BLaER1 treated with 17β-estradiol and CSF1 and Interleukin-3, amounts not matched to agents 10 nM and 100 nM (cell line): ENCODE data around the gene LRRC53.

ENCODE experiments used
- H3K27ac ChIP-seq, 11 experiments: shearing (Covaris generic); formaldehyde crosslinking; 2 replicates each; pipeline ENCODE4 v1.8.1; 2022
- H3K27me3 ChIP-seq, 11 experiments: shearing (Covaris generic); formaldehyde crosslinking; 2 replicates each; pipeline ENCODE4 v1.8.1; 2022
- H3K36me3 ChIP-seq, 11 experiments: shearing (Covaris generic); formaldehyde crosslinking; 2 replicates each; pipeline ENCODE4 v1.8.1; 2022
- H3K4me1 ChIP-seq, 10 experiments: shearing (Covaris generic); formaldehyde crosslinking; 2 replicates each; pipeline ENCODE4 v1.8.1; 2022
- H3K4me2 ChIP-seq, 11 experiments: shearing (Covaris generic); formaldehyde crosslinking; 2 replicates each; pipeline ENCODE4 v1.8.1; 2022
- H3K4me3 ChIP-seq, 10 experiments: shearing (Covaris generic); formaldehyde crosslinking; 2 replicates each; pipeline ENCODE4 v1.8.1; 2022
- H3K9ac ChIP-seq, 11 experiments: shearing (Covaris generic); formaldehyde crosslinking; 2 replicates each; pipeline ENCODE4 v1.8.1; 2022
- H3K9me3 ChIP-seq, 11 experiments: shearing (Covaris generic); formaldehyde crosslinking; replicated peaks in 1 of 11; 2 replicates each; pipeline ENCODE4 v1.8.1; 2022
- H4K20me1 ChIP-seq, 11 experiments: shearing (Covaris generic); formaldehyde crosslinking; 2 replicates each; pipeline ENCODE4 v1.8.1; 2022
- Cebpa-rat ChIP-seq, 11 experiments: shearing (Covaris generic); IDR thresholded peaks; 2 replicates each; pipeline ENCODE4 v1.8.1; 2022

Gene LRRC53

DNA sequence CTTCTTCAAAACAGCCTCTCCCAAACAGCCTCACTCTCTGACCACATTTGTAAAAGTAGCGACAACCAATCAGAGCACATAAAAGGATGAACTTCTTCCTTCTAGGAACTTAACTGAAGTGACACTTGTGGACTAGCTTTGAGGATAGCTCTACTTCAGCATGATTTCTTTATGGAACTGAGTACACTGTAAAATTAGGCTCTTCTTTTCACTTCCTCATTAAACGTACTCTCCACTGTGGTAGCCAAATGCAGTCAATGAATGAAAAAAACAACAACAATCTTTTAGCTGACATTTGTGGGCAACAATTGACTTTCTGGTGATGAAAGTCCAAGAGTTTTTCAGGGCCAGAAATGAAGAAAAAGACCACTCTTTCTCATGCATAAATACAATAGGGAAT, 9.6 kb downstream of the LRRC53 start:
- Histone ChIP-seq H3K9me3 (no peaks in the 10 kb centered on the region), H3K27me3 (no peaks in the 10 kb centered on the region), H3K9ac (no peak overlapping the region), H3K36me3 (no peaks in the 10 kb centered on the region), H3K4me1 (no peaks in the 10 kb centered on the region), H3K4me2 (no peak overlapping the region), H3K4me3 (no peak overlapping the region), H3K27ac (no peak overlapping the region), H4K20me1 (no peaks in the 10 kb centered on the region; a peak in 2 of 22 replicates)
- TF ChIP-seq Cebpa-rat (IDR thresholded peaks at IDR 0.05) = no peak

DNA sequence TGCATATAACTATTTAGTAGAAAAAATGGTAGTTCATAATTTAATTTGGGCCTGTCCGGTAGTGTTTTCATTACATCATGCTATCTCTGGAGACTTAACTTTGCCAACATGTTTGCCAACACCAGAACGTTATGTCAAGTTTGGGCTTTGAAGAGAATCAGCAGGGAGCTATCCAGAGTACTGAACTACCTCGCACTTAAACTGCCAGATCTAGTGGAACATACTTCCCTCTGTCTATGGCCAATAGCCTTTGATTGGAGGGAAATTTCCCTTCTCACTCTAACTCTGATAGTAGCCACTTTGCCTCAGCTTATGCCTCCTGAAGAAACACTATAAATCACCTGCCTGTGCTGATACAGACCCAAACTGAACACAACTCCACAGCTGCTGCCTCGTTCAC, 10.0 kb downstream of the LRRC53 start:
- H3K9me3 ChIP-seq = no peaks in the 10 kb centered on the region
- H3K9ac ChIP-seq = no peak overlapping the region
- no peak overlapping the region for H3K4me2 ChIP-seq
- no peaks in the 10 kb centered on the region for H3K36me3 ChIP-seq
- no peaks in the 10 kb centered on the region for H3K4me1 ChIP-seq
- no peak overlapping the region for H3K27ac ChIP-seq
- H3K4me3 ChIP-seq = no peak overlapping the region
- no peaks in the 10 kb centered on the region; a peak in 2 of 22 replicates for H4K20me1 ChIP-seq
- no peak for TF ChIP-seq Cebpa-rat (IDR thresholded peaks at IDR 0.05)
- no peaks in the 10 kb centered on the region for H3K27me3 ChIP-seq

DNA sequence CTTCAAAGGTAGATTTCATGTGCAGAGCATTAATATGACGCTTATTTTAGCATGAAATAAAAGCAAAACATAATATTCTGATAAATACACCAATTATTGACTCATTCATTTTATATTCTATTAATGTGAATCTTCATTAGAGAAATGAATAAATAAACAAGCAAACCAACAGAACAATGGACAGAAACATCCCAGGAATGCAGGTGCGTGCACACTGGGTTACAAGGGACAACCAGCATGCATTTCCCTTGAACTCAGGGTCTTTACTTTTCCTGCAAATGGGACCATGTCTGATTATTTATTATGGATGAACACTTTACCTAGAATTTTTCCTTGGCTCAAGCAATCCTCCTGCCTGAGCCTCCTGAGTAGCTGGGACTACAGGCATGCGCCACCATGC, 13.5 kb downstream of the LRRC53 start:
- H3K27me3 ChIP-seq = no peaks in the 10 kb centered on the region
- no peaks in the 10 kb centered on the region for H3K36me3 ChIP-seq
- no peak overlapping the region for H3K4me3 ChIP-seq
- H3K27ac ChIP-seq = no peak overlapping the region
- H3K4me2 ChIP-seq = no peak overlapping the region
- H3K9ac ChIP-seq = no peak overlapping the region
- H3K4me1 ChIP-seq = no peaks in the 10 kb centered on the region
- no peaks in the 10 kb centered on the region for H4K20me1 ChIP-seq
- no peaks in the 10 kb centered on the region for H3K9me3 ChIP-seq
- no peak for TF ChIP-seq Cebpa-rat (IDR thresholded peaks at IDR 0.05)

DNA sequence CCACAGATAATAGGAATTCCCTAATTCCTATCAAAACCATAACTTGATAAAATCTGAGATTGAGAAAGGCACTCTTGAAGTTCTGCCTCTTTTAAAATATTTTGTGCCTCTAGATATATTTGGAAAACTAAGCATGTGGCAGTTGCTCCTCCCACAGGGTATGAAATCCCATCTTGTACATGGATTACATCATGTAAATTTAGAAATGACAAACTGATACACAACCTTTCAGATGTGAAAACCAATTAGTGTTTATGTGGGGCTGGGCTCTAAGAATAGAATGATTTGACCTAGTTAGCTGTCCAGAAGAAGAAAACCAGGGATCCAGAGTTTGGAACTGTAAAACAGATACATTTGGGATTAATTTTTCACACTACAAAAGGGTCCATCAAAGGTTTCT, 15.7 kb downstream of the LRRC53 start:
- Histone ChIP-seq H3K4me3 (no peak overlapping the region), H4K20me1 (no peaks in the 10 kb centered on the region), H3K27ac (no peak overlapping the region), H3K27me3 (no peaks in the 10 kb centered on the region), H3K36me3 (no peaks in the 10 kb centered on the region), H3K9me3 (no peaks in the 10 kb centered on the region), H3K4me1 (no peaks in the 10 kb centered on the region), H3K4me2 (no peak overlapping the region), H3K9ac (no peak overlapping the region)
- no peak for TF ChIP-seq Cebpa-rat (IDR thresholded peaks at IDR 0.05)

DNA sequence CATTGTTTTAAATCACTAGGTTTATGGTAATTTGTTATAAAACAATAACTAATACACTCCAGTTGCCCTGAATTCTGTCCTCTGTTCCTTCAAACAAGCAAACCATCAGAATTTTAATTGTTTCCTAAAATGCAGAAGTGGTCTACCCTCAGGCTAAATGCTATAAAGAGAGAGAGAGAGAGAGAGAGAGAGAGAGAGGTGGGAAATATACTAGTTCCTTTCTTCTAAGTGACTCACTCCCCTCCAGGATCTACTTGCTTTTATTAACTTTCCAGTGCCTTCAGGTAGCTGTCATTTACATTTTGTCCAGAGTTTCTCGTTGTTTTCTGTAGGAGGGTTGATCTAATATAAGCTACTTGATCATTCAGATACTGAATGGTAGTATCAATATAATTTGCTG, 26.4 kb downstream of the LRRC53 start:
- H3K4me3 ChIP-seq = no peak overlapping the region
- no peak overlapping the region for H3K4me2 ChIP-seq
- H3K27me3 ChIP-seq = no peaks in the 10 kb centered on the region
- no peaks in the 10 kb centered on the region for H4K20me1 ChIP-seq
- TF ChIP-seq Cebpa-rat (IDR thresholded peaks at IDR 0.05) = no peak
- peaks cover 0 to 5% (median 0%) of the 10 kb centered on the region in 10 experiments; a peak in 2 of 20 replicates for H3K4me1 ChIP-seq
- H3K36me3 ChIP-seq = no peaks in the 10 kb centered on the region
- H3K27ac ChIP-seq = no peak overlapping the region
- no peak overlapping the region for H3K9ac ChIP-seq
- H3K9me3 ChIP-seq = no peaks in the 10 kb centered on the region

DNA sequence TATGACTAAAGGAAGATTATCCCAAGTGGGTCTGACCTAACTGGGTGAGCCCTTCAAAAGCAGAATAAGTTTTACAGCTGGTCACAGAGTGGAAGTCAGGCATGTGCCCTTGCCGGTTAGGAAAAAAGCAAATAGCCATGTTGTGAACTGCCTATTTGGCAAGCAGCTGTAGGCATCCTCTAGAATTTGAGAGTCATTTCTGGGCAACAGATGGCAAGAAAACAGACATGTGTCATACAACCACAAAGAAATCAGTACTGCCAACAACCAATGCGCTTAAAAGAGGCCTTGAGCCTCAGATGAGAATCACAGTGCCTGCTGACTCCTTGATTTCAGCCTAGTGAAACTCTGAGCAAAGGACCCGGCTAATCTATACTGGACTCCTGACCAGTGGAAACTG, 26.8 kb downstream of the LRRC53 start:
- Histone ChIP-seq H3K36me3 (no peaks in the 10 kb centered on the region), H3K4me3 (no peak overlapping the region), H3K9ac (no peak overlapping the region), H3K9me3 (no peaks in the 10 kb centered on the region), H3K4me1 (peaks cover 0 to 5% (median 0%) of the 10 kb centered on the region in 10 experiments; a peak in 2 of 20 replicates), H3K27me3 (no peaks in the 10 kb centered on the region), H3K27ac (no peak overlapping the region), H4K20me1 (no peaks in the 10 kb centered on the region), H3K4me2 (no peak overlapping the region)
- no peak for TF ChIP-seq Cebpa-rat (IDR thresholded peaks at IDR 0.05)

DNA sequence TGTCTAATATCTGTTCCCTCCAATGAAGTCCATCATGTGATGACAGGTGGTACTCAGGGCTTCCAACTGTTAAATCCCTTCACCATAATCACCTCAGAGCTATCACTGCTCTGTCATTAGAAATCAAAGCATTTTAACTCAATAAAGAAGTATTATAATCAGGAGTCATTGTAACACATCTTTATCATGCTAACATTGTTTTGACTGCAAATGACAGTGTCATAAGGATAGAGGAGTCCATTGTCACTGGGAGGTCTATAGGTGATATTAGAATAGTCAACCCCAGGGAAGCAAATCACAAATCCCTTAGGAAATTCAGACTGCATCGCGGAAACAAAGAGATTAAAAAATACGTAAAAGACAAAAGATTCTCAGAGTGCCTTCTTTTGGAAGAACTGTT, 30.8 kb downstream of the LRRC53 start:
- no peaks in the 10 kb centered on the region for H4K20me1 ChIP-seq
- H3K27ac ChIP-seq = no peak overlapping the region
- TF ChIP-seq Cebpa-rat (IDR thresholded peaks at IDR 0.05) = no peak

DNA sequence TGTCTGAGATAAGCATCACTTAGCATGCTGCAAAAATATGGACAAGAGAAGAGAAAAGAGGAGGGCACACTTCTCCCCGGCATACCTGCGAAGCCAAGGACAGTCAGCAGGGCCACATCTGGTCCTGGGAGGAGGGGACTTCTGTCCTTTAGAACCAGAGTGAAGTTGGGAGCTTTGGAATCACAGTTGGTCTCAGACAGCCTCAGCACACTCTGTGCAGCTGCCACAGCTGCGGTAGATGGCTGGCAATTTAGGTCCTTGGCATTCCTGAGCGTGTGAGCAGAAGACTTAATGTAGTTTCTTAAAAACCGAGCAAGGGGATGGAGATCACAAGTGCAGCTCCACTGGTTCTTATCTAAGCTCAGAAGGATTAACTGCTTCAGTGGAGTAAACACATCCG, 32.3 kb downstream of the LRRC53 start:
- no peak overlapping the region for H3K4me3 ChIP-seq
- H4K20me1 ChIP-seq = no peaks in the 10 kb centered on the region
- no peaks in the 10 kb centered on the region for H3K9me3 ChIP-seq
- no peaks in the 10 kb centered on the region for H3K4me1 ChIP-seq
- H3K36me3 ChIP-seq = no peaks in the 10 kb centered on the region
- no peak for TF ChIP-seq Cebpa-rat (IDR thresholded peaks at IDR 0.05)
- no peak overlapping the region for H3K9ac ChIP-seq
- H3K27ac ChIP-seq = no peak overlapping the region
- no peaks in the 10 kb centered on the region for H3K27me3 ChIP-seq
- no peak overlapping the region for H3K4me2 ChIP-seq

More for the DNA sequence above, 30.8 kb downstream of the LRRC53 start:
- no peak overlapping the region for H3K9ac ChIP-seq
- H3K4me3 ChIP-seq = no peak overlapping the region
- H3K4me2 ChIP-seq = no peak overlapping the region
- no peaks in the 10 kb centered on the region for H3K27me3 ChIP-seq
- H3K36me3 ChIP-seq = no peaks in the 10 kb centered on the region
- no peaks in the 10 kb centered on the region for H3K9me3 ChIP-seq
- peaks cover 0 to 5% (median 0%) of the 10 kb centered on the region in 10 experiments; a peak in 2 of 20 replicates for H3K4me1 ChIP-seq

DNA sequence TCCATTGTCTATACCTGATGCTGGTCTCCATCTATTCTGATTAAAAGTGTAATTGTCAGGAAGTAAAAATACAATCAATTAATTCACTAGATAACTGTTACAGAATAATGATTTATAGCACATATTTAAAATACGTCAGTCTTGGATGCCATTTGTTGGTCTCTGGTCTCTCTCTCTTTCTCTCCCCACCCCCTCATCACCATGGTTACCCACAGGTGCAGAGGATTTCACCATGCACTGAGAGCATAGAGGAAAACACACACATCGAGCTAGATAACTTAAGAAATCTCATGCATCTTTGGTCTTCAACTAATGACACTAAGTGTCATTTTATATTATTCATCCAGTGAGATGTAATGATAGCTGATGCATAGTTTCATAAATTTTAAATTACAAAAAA, 33.4 kb downstream of the LRRC53 start:
- no peaks in the 10 kb centered on the region for H4K20me1 ChIP-seq
- H3K4me2 ChIP-seq = no peak overlapping the region
- H3K4me1 ChIP-seq = no peaks in the 10 kb centered on the region
- H3K4me3 ChIP-seq = no peak overlapping the region
- TF ChIP-seq Cebpa-rat (IDR thresholded peaks at IDR 0.05) = no peak
- no peak overlapping the region for H3K9ac ChIP-seq
- H3K27ac ChIP-seq = no peak overlapping the region
- no peaks in the 10 kb centered on the region for H3K36me3 ChIP-seq
- H3K9me3 ChIP-seq = no peaks in the 10 kb centered on the region
- H3K27me3 ChIP-seq = no peaks in the 10 kb centered on the region

DNA sequence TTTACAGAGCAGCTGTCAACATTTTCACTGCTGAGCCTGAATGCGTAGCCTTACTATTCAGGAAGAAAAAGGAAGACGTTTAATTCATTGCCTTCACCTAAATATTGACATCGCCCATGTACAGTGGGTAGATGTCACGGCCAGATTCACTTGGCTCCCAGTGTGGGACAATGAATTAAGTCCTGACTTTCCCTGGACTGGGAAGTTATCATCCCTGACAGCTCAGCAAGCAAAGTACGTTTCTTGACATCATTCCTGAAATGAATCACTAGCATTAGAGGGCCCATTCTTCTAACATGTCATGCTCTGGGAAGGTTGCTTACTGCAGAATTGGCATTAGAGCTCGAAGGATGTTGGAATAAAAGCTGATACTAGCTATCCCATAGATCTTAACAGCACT, 37.8 kb downstream of the LRRC53 start:
- Histone ChIP-seq H3K4me1 (no peaks in the 10 kb centered on the region), H4K20me1 (no peaks in the 10 kb centered on the region), H3K9me3 (no peaks in the 10 kb centered on the region), H3K36me3 (no peaks in the 10 kb centered on the region), H3K9ac (no peak overlapping the region), H3K27ac (no peak overlapping the region), H3K27me3 (no peaks in the 10 kb centered on the region), H3K4me2 (no peak overlapping the region), H3K4me3 (no peak overlapping the region)
- no peak for TF ChIP-seq Cebpa-rat (IDR thresholded peaks at IDR 0.05)

DNA sequence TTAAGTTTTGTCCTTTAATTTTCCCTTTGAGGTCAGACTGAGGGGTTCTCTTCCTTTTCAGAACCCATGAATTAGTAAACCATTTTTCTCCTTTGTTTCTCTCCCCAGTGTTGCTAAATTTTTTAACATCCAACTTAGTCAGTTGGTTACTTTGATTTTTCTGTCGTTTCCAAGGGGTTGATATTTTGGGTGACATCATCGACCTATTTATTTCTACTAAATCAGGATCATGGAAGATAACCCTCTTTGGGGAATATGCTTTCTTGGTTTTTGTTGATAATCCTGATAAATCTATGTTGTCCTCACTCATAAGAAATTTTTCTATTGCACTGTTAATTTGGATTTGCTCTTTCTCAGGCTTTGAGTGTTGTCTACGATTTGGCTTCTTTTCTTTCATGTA, 40.9 kb downstream of the LRRC53 start:
- TF ChIP-seq Cebpa-rat (IDR thresholded peaks at IDR 0.05) = no peak
- H3K4me3 ChIP-seq = no peak overlapping the region
- no peak overlapping the region for H3K9ac ChIP-seq
- H4K20me1 ChIP-seq = no peaks in the 10 kb centered on the region
- no peak overlapping the region for H3K27ac ChIP-seq
- H3K4me1 ChIP-seq = no peaks in the 10 kb centered on the region
- H3K27me3 ChIP-seq = no peaks in the 10 kb centered on the region
- H3K9me3 ChIP-seq = no peaks in the 10 kb centered on the region
- H3K36me3 ChIP-seq = no peaks in the 10 kb centered on the region
- H3K4me2 ChIP-seq = no peak overlapping the region
